Spleen (tissue), 7 donors: ENCODE results near the gene MYO15A.
A peak's percentile ranks its signal among the peaks of the same experiment; 100 is the strongest.

Experiments
- CTCF ChIP-seq, 11 experiments: fragments of 200-600 bp in 7 of 11; fragments of 450-650 bp in 4 of 11; sonication (generic) in 4 of 11; IDR thresholded peaks in 8 of 11; conservative IDR thresholded peaks in 3 of 11; 1 replicate in 7 of 11; 2 replicates in 4 of 11; pipeline versions ENCODE4 v1.4.0 to v1.8.0; 2016 to 2021; ENCODE audit warnings: antibody characterized with exemption in 11 of 11, inconsistent platforms in 4 of 11, mild to moderate bottlenecking in 1 of 11
- POLR2AphosphoS5 ChIP-seq, 3 donors: sonication (generic); formaldehyde crosslinking; IDR thresholded peaks; one replicate each; pipeline ENCODE4 v1.5.1; 2017; ENCODE audit warnings: antibody characterized with exemption in 3 of 3
- donor health status: DM: no; HTN: no; CAD: no; lungs with moderate emphysema.
- donor health status: DM: no; HTN: no; CAD: no.
- donor health status: DM: no; HTN: no; CAD: no.

- TF ChIP-seq POLR2AphosphoS5 (IDR thresholded peaks at IDR 0.05) (peak in 1 of 3 donors; percentile 18), CTCF (IDR thresholded peaks at IDR 0.05 in 8 of 11, conservative IDR thresholded peaks at IDR 0.05 in 3 of 11) (no peak)
Measured at GRCh38 chr17:18143044-18143936, 34.7 kb downstream of the MYO15A start.
